Peyer's patch (tissue), 4 donors: Measurements from ENCODE around the gene SLC2A4RG. TPM values are rescaled to one million over a fixed set of nuclear protein-coding genes. Genes with fewer than 3 reads are reported as not detected.

Experiments
- DNase-seq, 3 donors: peaks; one replicate each; pipeline ENCODE4 v3.0.0-alpha.2; 2017 to 2019
- H3K27ac ChIP-seq, 4 donors: fragments of 200-600 bp; sonication (generic); one replicate each; pipeline ENCODE4 v1.5.1; 2016 to 2019
- H3K27me3 ChIP-seq, 2 donors: fragments of 200-600 bp; sonication (generic); one replicate each; pipeline ENCODE4 v1.5.1; 2019
- H3K36me3 ChIP-seq, 3 donors: fragments of 200-600 bp; sonication (generic); one replicate each; pipeline ENCODE4 v1.5.1; 2016 to 2019
- H3K4me1 ChIP-seq, 4 donors: fragments of 200-600 bp; sonication (generic); one replicate each; pipeline ENCODE4 v1.5.1; 2016 to 2019
- H3K4me3 ChIP-seq, 4 donors: fragments of 200-600 bp; sonication (generic); 1 replicate in 3 of 4; 2 replicates in 1 of 4; pipeline ENCODE4 v1.5.1; 2016 to 2019; ENCODE audit warnings: mild to moderate bottlenecking in 1 of 4
- H3K9me3 ChIP-seq, 4 donors: fragments of 200-600 bp; sonication (generic); one replicate each; pipeline ENCODE4 v1.5.1; 2016 to 2019; ENCODE audit warnings: mild to moderate bottlenecking in 1 of 4
- CTCF ChIP-seq, 6 experiments: fragments of 450-650 bp in 4 of 6; fragments of 200-600 bp in 2 of 6; sonication (generic) in 1 of 6; IDR thresholded peaks; one replicate each; pipeline ENCODE4 v1.5.1; 2017 to 2019; ENCODE audit warnings: antibody characterized with exemption in 6 of 6, mild to moderate bottlenecking in 3 of 6, moderate library complexity in 1 of 6
- POLR2A ChIP-seq, 2 donors: fragments of 450-650 bp; IDR thresholded peaks; one replicate each; pipeline ENCODE4 v1.5.1; 2017; ENCODE audit warnings: antibody characterized with exemption in 2 of 2, mild to moderate bottlenecking in 2 of 2, moderate library complexity in 2 of 2
- total RNA-seq, 4 donors: library from RNA; depleted of rRNA; stranded (reverse); fragments of >200 nt; gene quantifications; one replicate each; pipeline ENCODE4 v1.1.0, GENCODE V29; 2016

Gene SLC2A4RG
- total RNA-seq, 4 donors from 2014 or later = 34.2 to 54.5 (median 40.4) TPM

- no peaks in the 10 kb centered on the region for H3K27me3 ChIP-seq
- H3K4me3 ChIP-seq = peak overlapping the region; percentile 52 to 74 (median 66)
- H3K36me3 ChIP-seq = peaks cover 0 to 25% (median 0%) of the 10 kb centered on the region in 3 donors
- H3K9me3 ChIP-seq = no peaks in the 10 kb centered on the region
- H3K4me1 ChIP-seq = peaks cover 0 to 51% (median 34%) of the 10 kb centered on the region in 4 donors
- TF ChIP-seq CTCF (IDR thresholded peaks at IDR 0.05) (peak in 2 of 6 experiments; percentile 52 to 56), POLR2A (IDR thresholded peaks at IDR 0.05) (peak; percentile 24)
- H3K27ac ChIP-seq = peak overlapping the region; percentile 76 to 86 (median 83)
- peak; percentile 51 to 93 (median 91) for DNase-seq
Observed at GRCh38 chr20:63740627-63741353, 1.2 kb downstream of the SLC2A4RG start.

- H3K4me3 ChIP-seq = peak overlapping the region in 2 of 4 donors; percentile 3 to 74
- H3K9me3 ChIP-seq = no peaks in the 10 kb centered on the region
- no peaks in the 10 kb centered on the region for H3K27me3 ChIP-seq
- peak overlapping the region; percentile 76 to 86 (median 83) for H3K27ac ChIP-seq
- peaks cover 0 to 46% (median 31%) of the 10 kb centered on the region in 4 donors for H3K4me1 ChIP-seq
- no peak for TF ChIP-seq POLR2A (IDR thresholded peaks at IDR 0.05)
- TF ChIP-seq CTCF (IDR thresholded peaks at IDR 0.05) = no peak
- DNase-seq = no peak
- peaks cover 0 to 22% (median 0%) of the 10 kb centered on the region in 3 donors for H3K36me3 ChIP-seq
Observed at GRCh38 chr20:63741354-63741675, 1.7 kb downstream of the SLC2A4RG start.

GRCh38 chr20:63741676-63742380 lies 2.3 kb downstream of the SLC2A4RG start:
- Histone ChIP-seq H3K36me3 (peaks cover 0 to 22% (median 0%) of the 10 kb centered on the region in 3 donors), H3K4me3 (peak overlapping the region in 2 of 4 donors; percentile 3 to 74), H3K4me1 (peaks cover 0 to 41% (median 30%) of the 10 kb centered on the region in 4 donors), H3K9me3 (no peaks in the 10 kb centered on the region), H3K27me3 (no peaks in the 10 kb centered on the region), H3K27ac (peak overlapping the region; percentile 76 to 86 (median 83))
- DNase-seq = no peak
- TF ChIP-seq POLR2A (IDR thresholded peaks at IDR 0.05) (no peak), CTCF (IDR thresholded peaks at IDR 0.05) (no peak)

GRCh38 chr20:63742381-63743024 lies 2.9 kb downstream of the SLC2A4RG start:
- Histone ChIP-seq H3K27ac (no peak overlapping the region), H3K4me1 (peaks cover 0 to 34% (median 26%) of the 10 kb centered on the region in 4 donors), H3K9me3 (no peaks in the 10 kb centered on the region), H3K36me3 (peaks cover 0 to 22% (median 0%) of the 10 kb centered on the region in 3 donors), H3K4me3 (no peak overlapping the region), H3K27me3 (no peaks in the 10 kb centered on the region)
- no peak for DNase-seq
- TF ChIP-seq CTCF (IDR thresholded peaks at IDR 0.05) (no peak), POLR2A (IDR thresholded peaks at IDR 0.05) (no peak)

- DNase-seq = no peak
- Histone ChIP-seq H3K36me3 (peaks cover 0 to 22% (median 0%) of the 10 kb centered on the region in 3 donors), H3K27me3 (no peaks in the 10 kb centered on the region), H3K4me1 (peaks cover 0 to 25% (median 19%) of the 10 kb centered on the region in 4 donors), H3K27ac (no peak overlapping the region), H3K4me3 (no peak overlapping the region), H3K9me3 (no peaks in the 10 kb centered on the region)
- TF ChIP-seq CTCF (IDR thresholded peaks at IDR 0.05) (no peak), POLR2A (IDR thresholded peaks at IDR 0.05) (no peak)
Observed at GRCh38 chr20:63743210-63743970, 3.8 kb downstream of the SLC2A4RG start.
